ENCODE results near the gene MGST2. TPM values are rescaled to one million over a fixed set of nuclear protein-coding genes. Genes with fewer than 3 reads are reported as not detected.

MGST2 gene
- total RNA-seq, 3 donors from 2014 or later (not counting 1 experiment from before 2014, with no cell fraction given), result 7.8 to 17.0 (median 10.9) TPM

- TF ChIP-seq CTCF (IDR thresholded peaks at IDR 0.05), result no peak
- intact Hi-C loops (cut with micrococcal nuclease), result no loop called here
- Histone ChIP-seq H3K27me3 (ENCODE audit: control insufficient read depth, insufficient read depth, low read length) (no peaks in the 10 kb centered on the region), H3K36me3 (ENCODE audit: control insufficient read depth, insufficient read depth, low read length) (no peaks in the 10 kb centered on the region), H3K9me3 (ENCODE audit: control insufficient read depth, insufficient read depth, low read length) (no peaks in the 10 kb centered on the region), H3K27ac (ENCODE audit: low read length) (no peak overlapping the region), H3K4me3 (ENCODE audit: low read length) (no peak overlapping the region), H3K4me1 (ENCODE audit: control insufficient read depth, insufficient read depth, low read length) (peaks cover 17% of the 10 kb centered on the region)
- Mint-ChIP-seq H3K4me3 (no peak overlapping the region), H3K4me1 (peaks cover 37 to 39% of the 10 kb centered on the region in 2 donors), H3K9me3 (no peaks in the 10 kb centered on the region), H3K27me3 (ENCODE audit: low read depth in 2 of 2) (no peaks in the 10 kb centered on the region), H3K36me3 (no peaks in the 10 kb centered on the region), H3K27ac (no peak overlapping the region)
- DNase-seq (no peak), ATAC-seq (no peak)
- WGBS (ENCODE audit: insufficient coverage), result 100% methylated on average over 2 of the region's 2 CpGs
Measured at GRCh38 chr4:139664442-139664841, 1.2 kb upstream of the MGST2 start.

DNA sequence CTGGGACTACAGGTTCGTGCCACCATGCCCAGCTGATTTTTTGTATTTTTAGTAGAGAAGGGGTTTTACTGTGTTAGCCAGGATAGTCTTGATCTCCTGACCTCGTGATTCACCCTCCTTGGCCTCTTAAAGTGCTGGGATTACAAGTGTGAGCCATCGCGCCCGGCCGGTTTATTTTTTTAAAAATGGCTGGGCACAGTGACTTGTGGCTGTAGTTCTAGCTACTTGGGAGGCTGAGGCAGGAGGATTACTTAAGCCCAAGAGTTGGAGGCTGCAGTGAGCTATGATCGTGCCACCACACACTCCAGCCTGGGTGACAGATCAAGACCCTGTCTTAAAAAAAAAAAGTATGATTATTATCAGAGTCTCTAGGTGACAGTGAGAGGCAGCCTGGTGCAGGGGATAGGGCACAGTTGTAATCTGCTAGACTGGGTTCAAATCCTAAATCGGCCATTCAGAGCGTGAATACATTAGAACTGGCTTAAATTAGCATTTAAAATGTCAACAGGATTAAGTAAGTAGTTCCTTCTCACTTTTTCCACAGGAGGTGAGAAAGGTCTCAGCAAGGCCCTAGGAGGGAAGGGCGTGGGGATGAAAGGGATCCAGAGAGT is 435 bp upstream of the MGST2 start:
- peak overlapping the region; percentile 62 for H3K27ac ChIP-seq (ENCODE audit: low read length)
- Mint-ChIP-seq H3K4me1 (peaks cover 44 to 47% of the 10 kb centered on the region in 2 donors), H3K9me3 (no peaks in the 10 kb centered on the region), H3K36me3 (no peaks in the 10 kb centered on the region), H3K27ac (peak overlapping the region; percentile 81 to 85), H3K4me3 (peak overlapping the region; percentile 91), H3K27me3 (ENCODE audit: low read depth in 2 of 2) (no peaks in the 10 kb centered on the region)
- H3K4me3 ChIP-seq (ENCODE audit: low read length), result peak overlapping the region; percentile 60
- no peak for TF ChIP-seq CTCF (IDR thresholded peaks at IDR 0.05)
- H3K27me3 ChIP-seq (ENCODE audit: control insufficient read depth, insufficient read depth, low read length), result no peaks in the 10 kb centered on the region
- no peaks in the 10 kb centered on the region for H3K9me3 ChIP-seq (ENCODE audit: control insufficient read depth, insufficient read depth, low read length)
- no peaks in the 10 kb centered on the region for H3K36me3 ChIP-seq (ENCODE audit: control insufficient read depth, insufficient read depth, low read length)
- intact Hi-C loops (cut with micrococcal nuclease), result no loop called here
- H3K4me1 ChIP-seq (ENCODE audit: control insufficient read depth, insufficient read depth, low read length), result peaks cover 17% of the 10 kb centered on the region
- WGBS (ENCODE audit: insufficient coverage), result 79% methylated on average over 10 of the region's 10 CpGs
- DNase-seq, result no peak
- ATAC-seq, result no peak

DNA sequence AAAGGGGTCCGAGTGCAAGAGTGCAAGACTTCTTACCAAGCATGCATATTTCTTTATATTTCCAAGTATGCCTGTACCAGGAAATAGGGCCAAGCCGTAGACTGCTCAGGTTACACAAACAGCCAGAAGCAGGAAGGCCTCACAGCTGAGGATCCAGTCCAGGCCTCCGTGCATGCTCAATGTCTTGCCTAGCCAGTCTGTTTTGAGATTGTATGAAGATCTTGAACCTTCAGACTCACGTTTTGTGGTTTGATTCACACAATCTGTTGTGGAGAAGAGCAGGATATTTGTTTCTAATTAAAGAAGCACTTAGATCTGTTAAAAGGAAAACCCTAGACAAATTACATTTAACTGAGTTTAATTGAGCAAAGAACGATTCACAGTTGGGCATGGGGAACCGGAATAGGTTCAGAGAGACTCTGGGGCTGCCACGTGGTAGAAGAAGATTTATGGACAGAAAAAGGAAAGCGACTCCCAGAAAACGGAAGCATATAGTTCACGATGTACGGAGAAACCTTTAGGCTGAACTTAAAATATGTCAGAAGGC is 1.2 kb downstream of the MGST2 start:
- Histone ChIP-seq H3K27ac (ENCODE audit: low read length) (no peak overlapping the region), H3K9me3 (ENCODE audit: control insufficient read depth, insufficient read depth, low read length) (no peaks in the 10 kb centered on the region), H3K36me3 (ENCODE audit: control insufficient read depth, insufficient read depth, low read length) (no peaks in the 10 kb centered on the region), H3K27me3 (ENCODE audit: control insufficient read depth, insufficient read depth, low read length) (no peaks in the 10 kb centered on the region), H3K4me1 (ENCODE audit: control insufficient read depth, insufficient read depth, low read length) (peaks cover 17% of the 10 kb centered on the region), H3K4me3 (ENCODE audit: low read length) (peak overlapping the region; percentile 60)
- no peaks in the 10 kb centered on the region for H3K36me3 Mint-ChIP-seq
- intact Hi-C loops (cut with micrococcal nuclease), result no loop called here
- H3K9me3 Mint-ChIP-seq, result no peaks in the 10 kb centered on the region
- peaks cover 50 to 51% of the 10 kb centered on the region in 2 donors for H3K4me1 Mint-ChIP-seq
- peak in 1 of 2 donors; percentile 31 for DNase-seq
- peak overlapping the region; percentile 81 to 85 for H3K27ac Mint-ChIP-seq
- H3K27me3 Mint-ChIP-seq (ENCODE audit: low read depth in 2 of 2), result no peaks in the 10 kb centered on the region
- peak overlapping the region; percentile 91 for H3K4me3 Mint-ChIP-seq
- TF ChIP-seq CTCF (IDR thresholded peaks at IDR 0.05), result no peak
- 34% methylated on average over 11 of the region's 11 CpGs for WGBS (ENCODE audit: insufficient coverage)
- peak in 2 of 3 donors; percentile 27 to 40 for ATAC-seq
